Fibroblast of lung (primary cell): Measurements from ENCODE around the gene CRACR2B. TPM values are rescaled to one million over a fixed set of nuclear protein-coding genes. Genes with fewer than 3 reads are reported as not detected.
A peak's percentile ranks its signal among the peaks of the same experiment; 100 is the strongest.

Experiments
- DNase-seq, 2 donors: peaks; one replicate each; pipeline versions ENCODE4 v3.0.0 to v3.0.0-alpha.2; 2010; ENCODE audit warnings: low read depth in 2 of 2
- H2AFZ ChIP-seq: 2 replicates; pipeline ENCODE4 v1.5.1; 2012; ENCODE audit warnings: low read length, control low read depth, inconsistent platforms
- H3K27ac ChIP-seq: 2 replicates; pipeline ENCODE4 v1.5.1; 2011; ENCODE audit warnings: low read length, control low read depth; ENCODE audit not compliant: insufficient read depth
- H3K27me3 ChIP-seq: 2 replicates; pipeline ENCODE4 v1.5.1; 2011; ENCODE audit warnings: mild to moderate bottlenecking, low read length; ENCODE audit not compliant: control insufficient read depth, insufficient read depth
- H3K36me3 ChIP-seq: 2 replicates; pipeline ENCODE4 v1.5.1; 2011; ENCODE audit warnings: low read length; ENCODE audit not compliant: control insufficient read depth, insufficient read depth
- H3K4me1 ChIP-seq: 2 replicates; pipeline ENCODE4 v1.5.1; 2011; ENCODE audit warnings: low read length; ENCODE audit not compliant: control insufficient read depth, insufficient read depth; ENCODE audit errors: extremely low read depth
- H3K4me2 ChIP-seq: 2 replicates; pipeline ENCODE4 v1.5.1; 2011; ENCODE audit warnings: low read length, control low read depth; ENCODE audit not compliant: insufficient read depth; ENCODE audit errors: extremely low read depth
- H3K4me3 ChIP-seq, 4 experiments: fragments of 200-600 bp in 1 of 4; sonication (generic) in 1 of 4; replicated peaks in 1 of 4; 2 replicates each; pipeline ENCODE4 v1.5.1; 2011 to 2016; ENCODE audit warnings: low read length in 4 of 4, low read depth in 3 of 4, mild to moderate bottlenecking in 3 of 4, control low read depth in 2 of 4, inconsistent platforms in 1 of 4, mixed read lengths in 1 of 4; ENCODE audit not compliant: insufficient read depth in 1 of 4; ENCODE audit errors: control extremely low read depth in 1 of 4
- H3K79me2 ChIP-seq: 2 replicates; pipeline ENCODE4 v1.5.1; 2012; ENCODE audit warnings: mild to moderate bottlenecking, low read length, inconsistent platforms; ENCODE audit not compliant: control insufficient read depth, insufficient read depth
- H3K9ac ChIP-seq: 2 replicates; pipeline ENCODE4 v1.5.1; 2011; ENCODE audit warnings: mild to moderate bottlenecking, low read length, control low read depth; ENCODE audit not compliant: insufficient read depth
- H3K9me3 ChIP-seq: 2 replicates; pipeline ENCODE4 v1.5.1; 2012; ENCODE audit warnings: low read depth, low read length; ENCODE audit not compliant: control insufficient read depth, insufficient read depth
- H4K20me1 ChIP-seq: 2 replicates; pipeline ENCODE4 v1.5.1; 2011; ENCODE audit warnings: low read length; ENCODE audit not compliant: control insufficient read depth, insufficient read depth; ENCODE audit errors: extremely low read depth
- CTCF ChIP-seq, 2 donors: IDR thresholded peaks in 1 of 2; conservative IDR thresholded peaks in 1 of 2; 1 replicate in 1 of 2; 2 replicates in 1 of 2; pipeline ENCODE4 v1.5.1; 2011 to 2012; ENCODE audit warnings: low read length in 2 of 2, control low read depth in 1 of 2, inconsistent platforms in 1 of 2, low read depth in 1 of 2, mild to moderate bottlenecking in 1 of 2
- EZH2 ChIP-seq: IDR thresholded peaks from 2 replicates; pipeline ENCODE4 v1.5.1; 2012; ENCODE audit warnings: low read length, control low read depth, mild to moderate bottlenecking; ENCODE audit errors: missing control alignments
- polyA plus RNA-seq, 2 donors: library from polyadenylated mRNA; depleted of rRNA in 1 of 2; stranded (reverse) in 1 of 2; unstranded in 1 of 2; fragments of >200 nt; gene quantifications; 2 replicates each; pipeline ENCODE4 v1.2.1, GENCODE V29; 2011 to 2012; ENCODE audit warnings: missing spikeins in 1 of 2
- total RNA-seq: library from RNA; depleted of rRNA; stranded (reverse); fragments of >200 nt; gene quantifications from 2 replicates; pipeline ENCODE4 v1.2.1, GENCODE V29; 2014

The CRACR2B gene
- total and polyA plus RNA-seq, 2 donors (not counting 1 experiment from before 2014, with no cell fraction given) = 0.11 to 0.66 TPM

DNA sequence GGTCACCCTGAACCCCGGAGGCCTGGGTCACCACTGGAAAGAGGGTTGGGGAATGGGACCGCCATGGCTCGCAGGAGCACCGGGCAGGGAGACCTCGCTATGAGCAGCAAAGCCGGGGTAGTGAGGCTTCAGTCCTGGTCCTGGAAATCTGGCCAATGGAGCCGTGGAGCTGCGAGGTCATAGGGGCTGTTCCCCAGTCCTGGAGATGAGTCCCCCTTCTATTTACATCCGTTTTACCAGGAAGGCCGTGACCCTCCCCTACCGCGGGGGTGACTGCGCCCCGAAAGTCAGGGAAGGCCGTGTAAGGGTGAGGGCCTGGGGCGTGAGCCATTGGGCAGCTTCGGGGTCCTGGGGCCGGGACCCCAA is 23.1 kb upstream of the CRACR2B start:
- Histone ChIP-seq H3K4me2 (peak overlapping the region; percentile 97), H2AFZ (no peak overlapping the region), H3K4me1 (peaks cover 12% of the 10 kb centered on the region), H4K20me1 (no peaks in the 10 kb centered on the region), H3K36me3 (peaks cover 20% of the 10 kb centered on the region), H3K9me3 (no peaks in the 10 kb centered on the region), H3K27ac (peak overlapping the region; percentile 57), H3K9ac (no peak overlapping the region), H3K27me3 (no peaks in the 10 kb centered on the region), H3K4me3 (peak overlapping the region; percentile 54 to 73 (median 60)), H3K79me2 (peaks cover 10% of the 10 kb centered on the region)
- DNase-seq = no peak
- TF ChIP-seq EZH2 = no peak
- TF ChIP-seq CTCF (conservative IDR thresholded peaks at IDR 0.05 in 1 of 2, IDR thresholded peaks at IDR 0.05 in 1 of 2; ENCODE audit: low read depth in 1 of 2, low read length in 2 of 2) = no peak

GRCh38 chr11:808427-809286 is 19.1 kb upstream of the CRACR2B start:
- peaks cover 38% of the 10 kb centered on the region for H3K79me2 ChIP-seq
- H3K4me3 ChIP-seq = peak overlapping the region; percentile 78 to 98 (median 94)

More at GRCh38 chr11:808427-809286, 19.1 kb upstream of the CRACR2B start:
- Histone ChIP-seq H3K4me1 (peaks cover 19% of the 10 kb centered on the region), H3K9ac (peak overlapping the region; percentile 99), H4K20me1 (no peaks in the 10 kb centered on the region), H3K27me3 (no peaks in the 10 kb centered on the region), H3K4me2 (peak overlapping the region; percentile 98), H3K27ac (peak overlapping the region; percentile 96), H3K36me3 (peaks cover 21% of the 10 kb centered on the region), H2AFZ (peak overlapping the region; percentile 31), H3K9me3 (no peaks in the 10 kb centered on the region)
- DNase-seq = no peak
- TF ChIP-seq EZH2 (no peak), CTCF (conservative IDR thresholded peaks at IDR 0.05 in 1 of 2, IDR thresholded peaks at IDR 0.05 in 1 of 2; ENCODE audit: low read depth in 1 of 2, low read length in 2 of 2) (no peak)
